ENCODE results near the gene SFT2D1.
A peak's percentile ranks its signal among the peaks of the same experiment; 100 is the strongest.
"Not testable (repeated sequence)": the region's sequence is repeated elsewhere in the genome, so short reads cannot be mapped to it uniquely, and the experiment has no call there.

SFT2D1 gene

DNA sequence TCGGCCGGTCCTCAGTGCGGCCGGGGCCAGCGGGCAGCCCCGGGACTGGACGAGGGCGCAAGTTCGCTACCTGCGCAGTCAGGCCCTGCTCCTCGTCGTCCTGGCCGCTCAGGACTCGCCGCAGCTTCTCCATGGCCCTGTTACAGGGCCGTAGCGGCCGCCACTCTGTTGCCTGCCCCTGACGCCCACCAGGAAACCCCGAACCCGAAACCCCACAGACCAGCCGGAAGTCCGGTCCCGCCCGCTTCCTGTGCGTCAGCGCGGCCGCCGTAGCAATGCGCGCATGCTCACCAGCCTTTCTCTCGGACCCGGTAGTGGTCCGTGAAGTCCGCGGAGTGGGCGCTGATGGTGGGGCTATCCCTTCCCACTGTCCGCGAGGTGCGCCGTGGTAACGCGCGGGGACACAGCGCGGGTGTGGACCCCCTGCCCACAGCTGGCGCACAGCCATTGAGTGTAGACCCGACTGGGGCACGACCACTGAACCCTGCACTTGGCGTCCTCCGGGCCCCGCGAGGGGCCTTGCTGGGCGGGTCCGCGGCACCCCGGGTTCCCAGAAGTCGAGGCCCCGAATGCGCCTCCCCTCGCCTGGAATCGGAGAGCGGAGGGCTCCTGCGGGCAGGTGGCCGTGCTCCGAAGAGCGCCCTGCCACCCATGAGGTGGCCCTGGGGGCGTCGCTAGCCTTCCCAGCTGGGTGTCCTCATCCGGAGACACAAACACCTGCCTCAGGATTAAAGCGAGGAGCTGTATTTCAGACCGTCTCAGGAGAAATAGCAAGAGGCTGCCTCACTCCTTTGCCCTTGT, at the start of gene SFT2D1:
Gene SFT2D1, minus strand, starts transcription at position 197 of the 801 bp plus-strand sequence. Its CDS starts 64 bp downstream, at position 133.
- TF ChIP-seq, protein P1, sequence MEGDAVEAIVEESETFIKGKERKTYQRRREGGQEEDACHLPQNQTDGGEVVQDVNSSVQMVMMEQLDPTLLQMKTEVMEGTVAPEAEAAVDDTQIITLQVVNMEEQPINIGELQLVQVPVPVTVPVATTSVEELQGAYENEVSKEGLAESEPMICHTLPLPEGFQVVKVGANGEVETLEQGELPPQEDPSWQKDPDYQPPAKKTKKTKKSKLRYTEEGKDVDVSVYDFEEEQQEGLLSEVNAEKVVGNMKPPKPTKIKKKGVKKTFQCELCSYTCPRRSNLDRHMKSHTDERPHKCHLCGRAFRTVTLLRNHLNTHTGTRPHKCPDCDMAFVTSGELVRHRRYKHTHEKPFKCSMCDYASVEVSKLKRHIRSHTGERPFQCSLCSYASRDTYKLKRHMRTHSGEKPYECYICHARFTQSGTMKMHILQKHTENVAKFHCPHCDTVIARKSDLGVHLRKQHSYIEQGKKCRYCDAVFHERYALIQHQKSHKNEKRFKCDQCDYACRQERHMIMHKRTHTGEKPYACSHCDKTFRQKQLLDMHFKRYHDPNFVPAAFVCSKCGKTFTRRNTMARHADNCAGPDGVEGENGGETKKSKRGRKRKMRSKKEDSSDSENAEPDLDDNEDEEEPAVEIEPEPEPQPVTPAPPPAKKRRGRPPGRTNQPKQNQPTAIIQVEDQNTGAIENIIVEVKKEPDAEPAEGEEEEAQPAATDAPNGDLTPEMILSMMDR (IDR thresholded peaks at IDR 0.05; ENCODE audit: low read length, missing control alignments) = no peak
- peak; percentile 88 for DNase-seq (ENCODE audit: low read depth)
- H3K4me3 ChIP-seq (replicated peaks; ENCODE audit: low read depth, low read length) = peak within 1 kb of the TSS; percentile 62

DNA sequence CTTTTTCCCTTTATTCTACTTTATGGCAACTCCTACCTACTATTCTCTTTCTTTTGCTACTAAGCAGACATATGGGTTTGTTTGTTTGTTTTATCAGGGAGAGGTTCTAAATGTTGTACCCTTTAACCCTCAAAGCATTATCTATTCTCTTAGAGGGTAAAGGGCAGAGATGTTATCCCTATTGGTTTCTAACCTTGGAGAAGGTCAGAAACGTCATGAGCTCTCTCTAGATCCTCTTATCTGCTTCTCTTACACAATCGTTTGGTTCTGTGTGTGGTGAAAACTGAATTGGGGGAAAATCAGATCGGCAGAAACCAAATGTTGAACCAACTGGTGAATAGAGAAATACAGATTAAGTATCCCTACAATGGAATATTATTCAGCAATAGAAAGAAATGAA, 46.8 kb upstream of the SFT2D1 start:
- H3K4me3 ChIP-seq (replicated peaks; ENCODE audit: low read depth, low read length) = no peak overlapping the region
- DNase-seq (ENCODE audit: low read depth) = no peak
- TF ChIP-seq, protein P1 (IDR thresholded peaks at IDR 0.05; ENCODE audit: low read length, missing control alignments) = no peak

DNA sequence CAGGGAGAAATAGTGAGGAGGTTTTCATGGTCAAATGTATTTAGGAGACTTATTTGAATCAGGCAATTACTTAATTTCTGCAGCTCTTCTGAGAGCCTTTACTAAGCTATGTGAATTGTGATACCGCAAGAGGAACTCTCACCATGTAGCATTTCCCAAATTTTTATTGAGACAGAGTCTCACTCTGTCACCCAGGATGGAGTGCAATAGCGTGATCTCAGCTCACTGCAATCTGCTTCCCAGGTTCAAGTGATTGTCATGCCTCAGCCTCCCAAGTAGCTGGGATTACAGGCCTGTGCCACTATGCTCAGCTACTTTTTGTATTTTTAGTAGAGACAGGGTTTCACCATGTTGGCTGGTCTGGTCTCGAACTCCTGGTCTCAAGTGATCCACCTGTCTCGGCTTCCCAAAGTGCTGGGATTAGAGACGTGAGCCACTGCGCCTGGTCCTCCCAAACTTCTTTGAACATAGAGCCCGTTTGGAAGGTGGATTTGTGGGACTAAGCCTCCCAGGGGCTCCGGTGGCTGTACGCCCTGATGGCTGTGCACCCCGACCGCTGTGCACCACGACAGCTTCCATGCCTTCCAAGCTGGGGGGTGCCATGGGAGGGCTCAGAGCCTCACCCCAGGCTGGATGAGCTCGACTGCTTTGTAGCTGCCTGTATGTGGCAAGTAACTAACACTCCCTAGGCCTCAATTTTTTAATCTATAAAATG, 46.1 kb upstream of the SFT2D1 start:
- no peak overlapping the region for H3K4me3 ChIP-seq (replicated peaks; ENCODE audit: low read depth, low read length)
- TF ChIP-seq, protein P1 (IDR thresholded peaks at IDR 0.05; ENCODE audit: low read length, missing control alignments) = no peak
- no peak for DNase-seq (ENCODE audit: low read depth)

DNA sequence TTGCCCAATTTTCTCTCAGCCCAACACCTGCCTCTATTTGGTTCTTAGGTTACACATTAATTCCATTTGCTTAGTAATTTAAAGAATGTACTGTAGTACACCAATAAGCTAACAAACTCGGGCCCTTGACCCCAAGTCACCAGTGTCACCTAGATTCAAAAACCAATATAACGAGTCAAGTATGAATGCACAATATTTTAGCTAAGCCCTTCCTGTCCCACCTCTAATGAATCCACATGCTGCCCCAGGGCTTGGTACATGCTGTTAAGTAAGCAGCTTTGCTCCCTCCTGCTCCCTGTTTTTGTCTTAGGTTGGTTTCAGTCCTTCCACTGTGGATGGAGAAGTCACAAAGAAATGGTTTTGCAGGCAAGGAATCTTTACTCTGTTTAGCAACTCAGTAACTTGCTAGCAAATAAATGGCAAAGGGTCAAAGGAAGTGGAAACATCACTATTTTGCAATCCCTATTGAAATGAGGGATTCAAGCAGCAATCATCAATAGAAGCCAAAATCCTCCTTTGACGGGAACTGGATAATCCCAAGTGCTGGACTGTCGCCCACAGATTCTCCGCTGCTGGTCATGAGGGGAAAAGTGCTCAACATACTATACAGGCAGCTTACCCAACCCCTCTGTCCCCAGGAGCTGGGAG, 45.4 kb upstream of the SFT2D1 start:
- TF ChIP-seq, protein P1 (IDR thresholded peaks at IDR 0.05; ENCODE audit: low read length, missing control alignments) = no peak
- DNase-seq (ENCODE audit: low read depth) = no peak
- no peak overlapping the region for H3K4me3 ChIP-seq (replicated peaks; ENCODE audit: low read depth, low read length)

DNA sequence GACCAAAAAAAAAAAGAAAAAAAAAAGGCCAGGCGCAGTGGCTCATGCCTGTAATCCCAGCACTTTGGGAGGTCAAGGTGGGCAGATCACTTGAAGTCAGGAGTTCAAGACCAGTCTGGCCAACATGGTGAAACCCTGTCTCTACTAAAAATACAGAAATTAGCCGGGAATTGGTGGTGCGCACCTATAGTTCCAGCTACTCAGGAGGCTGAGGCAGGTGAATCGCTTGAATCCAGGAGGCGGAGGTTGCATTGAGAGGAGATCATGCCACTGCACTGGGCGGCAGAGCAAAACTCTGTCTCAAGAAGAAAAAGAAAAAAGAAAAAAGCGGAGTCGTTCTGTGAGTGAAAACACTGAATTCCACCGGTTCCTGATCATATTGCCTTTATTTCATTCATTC, 44.8 kb upstream of the SFT2D1 start:
- H3K4me3 ChIP-seq (replicated peaks; ENCODE audit: low read depth, low read length); DNase-seq (ENCODE audit: low read depth): not testable (repeated sequence)

DNA sequence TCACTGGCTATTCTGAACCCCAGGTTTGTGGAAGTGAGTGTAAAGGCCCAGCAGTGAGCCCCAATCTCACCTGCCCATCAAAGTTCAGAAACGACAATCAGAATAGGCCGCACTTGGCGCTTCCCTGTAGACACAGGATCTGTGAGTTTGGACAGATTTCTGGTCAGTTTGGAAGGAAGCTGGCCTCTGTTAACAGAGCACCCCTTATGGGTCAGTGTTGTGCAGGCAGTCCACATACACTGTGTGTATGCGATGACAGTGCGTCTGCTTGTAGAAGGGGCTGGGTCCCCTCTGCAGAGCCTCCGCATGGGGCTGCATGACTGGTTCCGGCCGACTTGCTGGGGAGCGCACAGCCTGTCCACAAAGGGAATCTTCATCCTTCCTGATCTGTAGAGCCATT, 43.8 kb upstream of the SFT2D1 start:
- H3K4me3 ChIP-seq (replicated peaks; ENCODE audit: low read depth, low read length) = no peak overlapping the region
- no peak for DNase-seq (ENCODE audit: low read depth)
- TF ChIP-seq, protein P1 (IDR thresholded peaks at IDR 0.05; ENCODE audit: low read length, missing control alignments) = no peak

DNA sequence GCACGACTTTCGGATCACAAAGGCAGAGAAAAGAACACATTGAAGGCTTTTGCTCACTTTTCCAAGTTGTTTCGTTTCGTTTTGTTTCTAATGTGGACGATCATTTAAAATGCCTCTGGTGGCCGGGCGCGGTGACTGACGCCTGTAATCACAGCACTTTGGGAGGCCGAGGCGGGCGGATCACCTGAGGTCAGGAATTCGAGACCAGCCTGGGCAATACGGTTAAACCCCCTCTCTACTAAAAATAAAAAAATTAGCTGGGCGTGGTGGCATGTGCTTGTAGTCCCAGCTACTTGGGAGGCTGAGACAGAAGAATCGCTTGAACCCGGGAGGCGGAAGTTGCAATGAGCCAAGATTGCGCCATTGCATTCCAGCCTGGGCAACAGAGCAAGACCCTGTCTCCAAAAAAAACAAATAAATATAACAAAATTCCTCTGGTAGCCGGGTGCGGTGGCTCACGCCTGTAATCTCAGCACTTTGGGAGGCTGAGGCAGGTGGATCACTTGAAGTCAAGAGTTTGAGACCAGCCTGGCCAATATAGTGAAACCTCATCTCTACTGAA, 41.5 kb upstream of the SFT2D1 start:
- not testable (repeated sequence) for DNase-seq (ENCODE audit: low read depth)
- H3K4me3 ChIP-seq (replicated peaks; ENCODE audit: low read depth, low read length) = peak overlapping the region; percentile 66

Data from fibroblast of pulmonary artery (primary cell).